Pulmonary artery endothelial cell (primary cell): ENCODE results near the gene DUSP21. TPM values are rescaled to one million over a fixed set of nuclear protein-coding genes. Genes with fewer than 3 reads are reported as not detected.
"Not testable (repeated sequence)": the region's sequence is repeated elsewhere in the genome, so short reads cannot be mapped to it uniquely, and the experiment has no call there.

Experiments
- DNase-seq: peaks from one replicate; pipeline ENCODE4 v3.0.0-alpha.2; 2011; ENCODE audit warnings: low read depth, low spot score
- total RNA-seq: library from RNA; depleted of rRNA; stranded (reverse); fragments of >200 nt; gene quantifications from 2 replicates; pipeline ENCODE4 v1.2.3, GENCODE V29; 2014

DUSP21 gene
- total RNA-seq, 1 donor from 2014 or later, result not detected

DNA sequence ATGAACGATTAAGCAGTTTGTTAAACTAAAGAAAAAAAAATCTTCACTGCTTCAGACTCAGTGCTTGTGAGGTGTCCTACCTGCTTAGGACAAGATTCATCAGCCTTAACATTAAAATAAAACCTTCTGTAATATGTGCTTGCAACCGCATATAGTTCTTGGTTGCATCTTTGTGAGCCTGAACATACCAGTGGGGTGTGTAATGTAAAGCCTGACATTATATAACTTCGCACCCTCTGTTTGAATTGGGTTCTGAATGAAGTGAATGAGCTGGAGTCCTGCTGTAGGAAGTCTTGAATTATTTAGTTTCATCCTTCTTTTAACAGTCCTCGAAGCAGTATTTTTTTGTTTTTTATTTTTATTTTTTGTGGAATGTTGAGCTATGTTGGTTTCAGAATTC, 32.3 kb downstream of the DUSP21 start:
- DNase-seq, result no peak

DNA sequence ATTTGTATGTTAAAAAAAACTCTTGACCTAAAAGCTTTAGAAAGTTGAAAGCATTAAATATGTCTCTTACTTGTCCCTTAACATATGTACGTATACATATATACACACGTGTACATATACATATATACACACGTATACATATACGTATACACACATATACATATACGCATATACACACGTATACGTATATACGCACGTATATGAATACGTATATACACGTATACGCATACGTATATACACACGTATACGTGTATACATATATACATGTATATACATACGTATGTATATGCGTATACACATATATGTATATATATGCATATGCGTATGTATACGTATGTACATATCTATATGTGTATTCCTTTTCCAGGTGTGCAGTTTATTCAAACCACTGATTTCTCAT, 32.9 kb downstream of the DUSP21 start:
- DNase-seq, result no peak

DNA sequence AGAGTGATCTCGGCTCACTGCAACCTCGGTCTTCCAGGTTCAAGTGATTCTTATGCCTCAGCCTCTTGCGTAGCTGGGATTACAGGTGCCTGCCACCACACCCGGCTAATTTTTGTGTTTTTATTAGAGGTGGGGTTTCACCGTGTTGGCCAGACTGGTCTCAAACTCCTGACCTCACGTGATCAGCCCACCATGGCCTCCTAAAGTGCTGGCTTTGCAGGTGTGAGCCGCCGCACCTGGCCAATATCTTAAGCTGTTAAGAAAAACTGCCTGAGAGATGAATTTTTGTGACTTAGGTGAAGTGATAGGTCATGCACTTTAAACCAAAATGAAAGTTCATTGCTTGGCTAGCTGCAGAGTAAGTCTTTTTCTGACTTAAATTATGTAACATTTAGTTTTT, 35.0 kb downstream of the DUSP21 start:
- no peak for DNase-seq

DNA sequence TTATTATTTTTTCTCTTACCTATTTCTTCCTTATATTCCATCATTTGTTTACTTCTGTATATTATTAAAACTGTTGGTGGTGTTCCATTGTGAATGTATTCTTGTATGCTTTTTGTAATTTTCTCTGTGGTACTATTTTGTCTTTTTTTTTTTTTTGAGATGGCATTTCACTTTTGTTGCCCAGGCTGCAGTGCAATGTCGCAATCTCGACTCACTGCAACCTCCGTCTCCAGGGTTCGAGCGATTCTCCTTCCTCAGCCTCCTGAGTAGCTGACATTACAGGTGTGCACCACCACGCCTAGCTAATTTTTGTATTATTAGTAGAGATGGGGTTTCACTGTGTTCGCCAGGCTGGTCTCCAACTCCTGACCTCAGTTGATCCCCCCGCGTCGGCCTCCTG, 37.7 kb downstream of the DUSP21 start:
- no peak for DNase-seq

- DNase-seq, result no peak
Observed at GRCh38 chrX:44882635-44883034, 38.8 kb downstream of the DUSP21 start.

DNA sequence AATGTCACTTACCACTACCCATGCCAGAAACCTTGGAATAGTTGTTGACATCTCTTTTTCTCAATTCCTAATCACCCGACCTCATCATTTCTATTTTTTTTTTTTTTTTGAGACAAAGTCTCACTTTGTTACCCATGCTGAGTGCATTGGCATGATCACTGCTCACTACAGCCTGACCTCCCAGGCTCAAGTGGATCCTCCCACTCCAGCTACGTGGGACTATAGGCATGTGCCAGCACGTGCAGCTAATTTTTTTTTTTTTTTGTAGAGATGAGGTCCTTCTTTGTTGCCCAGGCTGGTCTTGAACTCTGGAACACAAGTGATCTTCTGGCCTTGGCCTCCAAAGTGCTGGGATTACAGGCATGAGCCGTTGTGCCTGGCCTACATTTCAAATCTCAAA, 41.1 kb downstream of the DUSP21 start:
- DNase-seq, result no peak

GRCh38 chrX:44889824-44890223, 46.0 kb downstream of the DUSP21 start:
- DNase-seq, result no peak

DNA sequence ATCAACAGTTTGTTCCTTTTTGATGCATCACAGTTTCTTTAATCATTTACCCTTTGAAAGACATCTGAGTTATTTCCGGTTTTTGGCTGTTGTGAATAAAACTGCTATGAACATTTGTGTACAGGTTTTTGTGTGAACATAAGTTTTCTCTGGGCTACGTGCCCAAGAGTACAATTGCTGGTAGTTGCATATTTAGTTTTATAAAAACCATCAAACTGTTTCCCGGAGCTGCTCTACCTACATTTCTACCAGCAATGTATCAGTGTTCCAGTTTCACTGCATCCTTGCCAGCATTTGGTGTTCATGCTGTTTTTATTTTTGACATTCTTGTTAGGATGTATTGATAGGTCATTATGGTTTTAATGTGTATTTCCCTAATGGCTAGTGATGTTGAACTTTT, 46.4 kb downstream of the DUSP21 start:
- DNase-seq, result no peak

DNA sequence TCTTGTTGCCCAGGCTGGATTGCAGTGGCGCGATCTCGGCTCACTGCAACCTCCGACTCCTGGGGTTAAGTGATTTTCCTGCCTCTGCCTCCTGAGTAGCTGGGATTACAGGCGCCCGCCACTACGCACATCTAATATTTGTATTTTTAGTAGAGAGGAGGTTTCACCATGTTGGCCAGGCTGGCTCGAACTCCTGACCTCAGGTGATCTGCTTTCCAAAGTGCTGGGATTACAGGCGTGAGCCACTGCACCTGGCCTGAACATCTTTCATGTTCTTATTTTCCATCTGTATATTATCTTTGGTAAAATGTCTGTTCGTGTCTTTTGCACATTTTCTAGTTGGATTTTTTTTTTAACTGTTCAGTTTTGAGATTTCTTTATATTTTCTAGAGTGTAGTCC, 46.9 kb downstream of the DUSP21 start:
- not testable (repeated sequence) for DNase-seq

DNA sequence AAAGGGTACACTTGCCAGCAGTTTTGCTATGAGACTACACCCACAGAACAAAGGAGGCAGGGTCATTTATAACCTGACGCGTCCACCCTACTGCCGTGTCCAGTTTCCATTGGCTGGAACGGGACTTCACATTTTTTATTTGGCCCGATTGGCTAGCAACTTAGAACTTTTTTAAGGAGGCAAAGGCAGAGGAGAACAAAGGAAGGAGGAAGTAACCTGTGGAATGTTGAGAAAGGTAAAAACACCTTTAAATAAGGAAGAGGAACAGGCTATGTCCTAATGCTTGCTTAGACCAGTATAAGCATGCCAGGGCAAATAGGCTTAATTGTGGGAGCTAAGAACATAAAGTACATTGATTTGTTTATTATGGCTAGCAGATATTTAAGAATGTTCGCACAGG, 47.8 kb downstream of the DUSP21 start:
- DNase-seq, result no peak

Other genes with a start within 250 kb of the DUSP21 start
- gene KDM6A, start 29.2 kb downstream of the DUSP21 start, total RNA-seq, result 15.4 and 16.3 TPM in 2 replicates